Stimulated activated CD4-positive, alpha-beta T cell treated with anti-CD3 and anti-CD28 coated beads, Interleukin-1b, Interleukin-23, amount 100 ng/mL, for 1 hour (primary cell): ENCODE data around the gene PTPRK.
"Not testable (repeated sequence)": the region's sequence is repeated elsewhere in the genome, so short reads cannot be mapped to it uniquely, and the experiment has no call there.

Source experiments
- DNase-seq, 2 donors: peaks; one replicate each; pipeline ENCODE4 v3.0.0-alpha.2; 2020; ENCODE audit warnings: low read depth in 2 of 2

The PTPRK gene

DNA sequence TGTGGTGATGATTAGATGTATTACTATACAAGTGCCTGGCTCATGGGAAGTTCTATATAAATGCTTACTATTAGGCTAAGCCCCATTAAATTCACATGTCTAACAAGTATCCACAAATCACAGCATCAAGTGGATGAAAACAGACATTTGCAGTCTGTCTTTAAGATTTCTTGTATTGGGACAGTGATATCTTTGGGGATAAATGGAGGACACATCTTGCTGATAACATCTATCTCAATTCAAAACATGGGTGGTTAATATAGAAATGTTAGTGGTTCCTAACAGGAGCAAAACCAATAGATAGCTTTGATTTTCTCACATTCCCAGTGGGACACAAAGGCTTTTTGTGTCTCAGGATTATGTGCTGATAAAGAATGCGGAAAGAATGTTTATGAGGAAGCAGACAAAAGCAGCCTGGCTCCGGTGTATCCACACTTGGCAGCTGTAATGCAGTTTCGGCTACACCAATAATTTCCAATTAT lies 29.3 kb downstream of the PTPRK start:
- no peak for DNase-seq

DNA sequence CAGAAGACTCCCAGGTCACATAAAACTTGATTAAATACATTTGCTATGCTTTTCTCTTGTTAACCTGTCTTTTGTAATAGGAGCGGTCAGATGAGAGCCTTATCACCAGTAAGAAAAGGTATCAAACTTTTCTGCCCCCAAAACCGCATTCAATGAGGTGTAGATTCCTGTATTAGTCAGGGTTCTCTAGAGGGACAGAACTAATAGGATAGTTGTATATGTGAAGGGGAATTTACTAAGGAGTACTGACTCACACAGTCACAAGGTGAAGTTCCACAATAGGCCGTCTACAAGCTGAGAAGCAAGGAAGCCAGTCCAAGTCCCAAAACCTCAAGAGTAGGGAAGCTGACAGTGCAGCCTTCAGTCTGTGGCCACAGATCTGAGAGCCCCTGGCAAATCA lies 32.7 kb downstream of the PTPRK start:
- DNase-seq, result no peak

DNA sequence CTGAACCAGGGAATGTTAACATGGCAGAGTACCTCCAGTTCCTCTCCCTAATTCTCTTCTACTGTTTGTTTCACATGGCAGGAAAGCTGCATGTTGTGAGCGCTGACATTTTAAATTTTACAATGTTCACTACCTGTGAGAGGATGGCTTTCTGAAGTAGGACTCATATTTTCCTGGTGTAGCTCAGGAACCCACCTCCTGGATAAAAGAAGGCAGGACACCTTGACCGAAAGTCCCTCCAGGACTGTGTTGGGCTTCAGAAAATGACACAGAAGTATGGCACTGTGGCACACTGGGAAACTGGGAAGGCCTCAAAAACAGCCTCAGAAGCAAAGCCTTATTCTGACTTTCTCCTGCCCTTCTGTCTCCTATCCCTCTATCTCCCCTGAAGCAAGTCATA lies 33.3 kb downstream of the PTPRK start:
- DNase-seq, result no peak

GRCh38 chr6:128486580-128486979 lies 33.8 kb downstream of the PTPRK start:
- DNase-seq, result not testable (repeated sequence)

DNA sequence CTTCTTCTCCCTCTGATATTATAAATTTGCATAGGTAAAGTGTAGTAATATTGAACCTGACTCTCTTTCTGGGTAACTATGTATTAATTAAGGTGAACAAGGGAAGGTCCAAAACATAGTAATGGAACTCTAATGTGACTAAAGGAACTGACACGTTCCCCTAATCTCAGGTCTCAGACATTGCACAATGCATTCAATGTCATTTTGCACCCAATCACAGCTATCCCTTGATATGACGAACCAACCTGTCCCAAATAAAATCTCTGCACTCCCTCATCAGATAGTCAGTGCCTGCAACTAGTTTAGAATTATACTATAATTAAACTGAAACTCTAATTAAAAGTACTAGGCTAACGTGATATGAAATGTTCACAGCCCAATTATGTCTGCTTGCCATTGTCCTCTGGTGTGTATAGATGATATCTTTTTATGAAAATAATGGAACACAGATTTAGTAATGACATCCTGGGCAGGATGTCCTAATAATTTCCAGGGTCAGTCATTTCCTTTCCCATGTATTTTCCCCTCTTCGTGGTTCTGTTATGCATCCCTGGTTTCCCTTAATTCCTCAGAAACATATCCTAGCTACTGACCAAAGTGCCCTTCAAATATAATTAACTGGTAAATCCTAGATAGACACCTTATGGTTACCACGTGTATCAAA lies 36.8 kb downstream of the PTPRK start:
- DNase-seq, result no peak

- no peak for DNase-seq
These were observed 37.8 kb downstream of the PTPRK start for GRCh38 chr6:128482642-128483041.

GRCh38 chr6:128479991-128480390 lies 40.4 kb downstream of the PTPRK start:
- DNase-seq, result no peak

DNA sequence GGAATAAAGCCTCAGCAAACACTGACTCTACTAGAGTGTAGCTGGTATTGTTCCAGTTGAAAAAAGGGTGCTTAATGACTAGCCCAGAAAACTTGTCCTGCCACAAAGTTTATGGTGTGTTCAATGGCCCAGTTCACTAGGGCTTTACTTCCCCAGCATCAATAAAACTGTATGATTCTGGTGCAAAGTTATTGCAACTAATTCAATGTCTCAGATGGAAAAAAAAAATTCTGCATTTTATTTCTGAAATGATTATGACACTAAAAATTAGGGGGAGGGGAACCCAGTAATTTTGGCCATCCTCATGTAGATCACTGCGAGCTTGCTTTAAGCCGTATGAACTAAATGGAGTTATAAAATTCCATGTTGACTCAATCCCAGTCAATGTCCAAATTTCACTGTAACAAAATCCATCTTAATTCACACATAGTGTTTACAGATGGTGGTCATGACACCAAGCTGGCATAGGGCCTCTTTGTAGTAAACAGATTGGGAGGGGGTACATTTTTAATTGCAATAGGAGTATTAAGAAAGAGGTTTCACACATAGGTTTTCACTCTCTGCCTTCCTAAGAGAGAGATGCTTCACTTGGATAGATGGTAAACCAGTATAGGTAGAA lies 41.2 kb downstream of the PTPRK start:
- no peak for DNase-seq

GRCh38 chr6:128478230-128479047 lies 42.0 kb downstream of the PTPRK start:
- no peak for DNase-seq

- no peak for DNase-seq
These were observed 45.5 kb downstream of the PTPRK start for GRCh38 chr6:128474933-128475332.

DNA sequence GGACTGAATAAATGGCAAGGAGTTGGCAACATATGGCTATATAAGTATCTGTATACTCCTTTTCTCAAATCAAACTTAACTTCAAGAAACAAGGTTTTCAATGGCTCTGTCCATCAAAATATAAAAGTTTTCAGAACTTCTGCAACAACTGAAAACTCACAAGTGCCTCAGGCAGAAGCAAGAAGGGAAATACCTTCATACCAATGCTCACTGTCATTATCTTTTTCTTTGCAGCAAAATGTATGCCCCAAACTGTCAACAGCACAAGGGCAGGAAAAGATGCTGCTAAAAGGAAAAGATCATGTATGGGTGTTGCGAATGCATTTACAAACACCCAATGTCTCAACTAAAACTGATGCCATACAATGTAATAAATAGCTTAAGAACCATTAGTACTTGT lies 45.9 kb downstream of the PTPRK start:
- no peak for DNase-seq

DNA sequence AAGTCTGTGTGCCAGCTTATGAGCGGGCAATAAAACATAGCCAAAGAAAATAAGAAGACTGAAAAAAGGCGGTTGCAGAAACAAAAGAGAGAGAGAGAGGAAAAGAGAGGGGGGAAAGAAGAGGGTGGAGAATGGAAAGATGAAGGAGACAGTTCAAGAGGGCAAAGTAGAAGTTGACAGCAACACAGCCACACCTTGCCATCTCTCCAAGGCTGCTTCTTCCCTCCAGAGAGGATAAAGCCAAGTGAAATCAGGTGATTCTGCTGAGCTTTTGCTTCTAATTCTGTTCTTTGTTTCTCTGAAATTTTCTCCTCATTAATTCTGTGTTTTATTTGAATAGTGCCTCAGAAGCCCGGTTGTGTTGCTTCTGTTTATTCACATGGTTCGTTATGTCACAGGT lies 48.5 kb downstream of the PTPRK start:
- DNase-seq, result no peak

DNA sequence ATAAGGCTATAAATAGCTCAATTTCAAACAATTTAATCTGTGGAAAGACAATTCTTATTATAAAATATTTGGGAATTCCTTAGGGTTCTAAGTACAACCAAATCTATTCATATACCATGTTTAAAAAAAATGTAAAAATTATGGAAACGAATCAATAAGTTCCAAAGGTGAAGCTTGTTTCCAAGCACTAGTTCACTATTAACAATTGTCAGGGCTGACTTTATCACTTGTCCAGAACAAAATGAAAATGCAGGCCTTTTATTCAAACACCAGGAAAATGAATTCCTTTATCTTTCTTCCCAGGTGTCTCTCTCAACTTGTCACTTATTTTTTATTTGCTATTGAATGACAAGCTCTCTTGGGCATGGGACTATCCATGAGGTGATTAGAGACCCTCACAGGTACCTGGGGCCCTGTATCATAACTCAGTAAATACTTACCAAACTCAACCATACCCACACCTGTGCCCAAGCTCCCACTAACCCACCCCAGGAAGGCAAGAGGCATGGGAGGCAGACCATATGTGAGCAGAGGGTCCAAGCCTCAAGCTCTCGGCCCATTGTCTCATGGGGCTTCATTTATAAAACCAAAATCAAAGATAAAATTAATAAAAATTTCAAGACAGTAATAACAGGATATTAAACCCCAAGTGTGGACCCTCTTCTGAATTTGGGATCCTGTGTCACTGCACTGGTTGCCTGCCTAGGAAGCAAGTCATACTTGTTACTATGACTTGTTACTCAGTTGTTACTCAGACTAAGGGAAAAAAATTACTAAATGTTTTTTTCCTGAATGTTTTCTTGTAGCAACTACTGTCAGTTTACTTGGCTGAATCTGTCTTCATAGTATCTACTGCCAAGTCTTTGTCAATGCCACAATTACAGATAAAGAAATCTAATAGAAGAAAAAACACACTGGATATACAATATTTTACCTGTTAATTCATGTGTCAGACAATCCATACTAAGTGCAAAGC lies 54.7 kb downstream of the PTPRK start:
- DNase-seq, result no peak

DNA sequence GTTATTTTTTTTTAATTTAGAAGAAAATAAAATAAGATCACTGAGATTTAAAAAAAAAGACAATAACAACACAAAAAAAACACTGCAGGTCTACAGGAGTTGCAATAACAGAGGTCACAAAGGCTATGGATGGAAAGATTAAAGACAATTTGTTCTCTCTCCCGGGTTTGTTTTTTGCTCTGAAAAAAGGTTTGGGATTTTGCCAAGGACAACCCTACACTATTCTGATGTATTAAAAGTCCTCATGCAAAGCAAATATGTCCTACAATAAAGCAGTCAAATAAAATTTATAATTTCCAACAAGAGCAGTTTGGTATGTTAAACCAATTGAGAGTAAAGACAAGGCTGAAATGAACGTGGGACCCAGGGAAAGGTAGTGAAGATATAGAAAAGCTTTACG lies 55.6 kb downstream of the PTPRK start:
- no peak for DNase-seq

DNA sequence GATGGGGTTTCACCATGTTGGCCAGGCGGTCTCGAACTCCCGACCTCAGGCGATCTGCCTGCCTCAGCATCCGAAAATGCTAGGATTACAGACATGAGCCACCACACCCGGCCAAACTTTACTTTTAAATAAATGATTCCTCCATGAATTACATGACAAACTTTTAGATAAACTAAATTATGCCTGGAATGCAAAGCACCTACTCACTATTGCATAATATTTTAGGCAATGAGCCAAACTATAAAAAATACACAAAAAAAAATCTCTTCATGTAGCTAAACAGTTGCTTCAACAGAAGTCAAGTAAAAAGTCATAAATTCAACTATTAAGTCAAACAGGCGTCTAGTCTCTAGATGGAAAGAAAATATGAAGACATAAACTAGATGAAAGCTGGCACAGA lies 56.5 kb downstream of the PTPRK start:
- DNase-seq, result no peak

- no peak for DNase-seq
These were observed 58.9 kb downstream of the PTPRK start for GRCh38 chr6:128461501-128461900.

- no peak for DNase-seq
These were observed 63.7 kb downstream of the PTPRK start for GRCh38 chr6:128456510-128457230.

DNA sequence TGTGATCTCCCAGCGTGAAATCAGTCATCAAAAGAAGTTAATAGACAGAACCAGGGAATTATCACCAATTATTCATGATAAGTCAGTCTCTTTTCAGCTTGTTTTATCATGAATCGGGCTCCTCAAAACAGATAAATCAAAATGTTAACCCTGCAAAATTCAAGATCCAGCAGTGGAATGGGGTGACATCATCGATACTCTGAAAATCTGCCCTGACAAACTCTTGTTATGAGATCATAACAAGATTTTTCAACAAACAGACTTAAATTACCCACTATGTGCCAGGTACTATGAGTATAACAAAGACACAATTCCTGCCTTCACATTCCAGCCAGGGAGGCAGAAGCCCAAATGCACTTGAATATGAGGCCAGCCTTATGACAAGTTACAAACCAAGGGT lies 64.4 kb downstream of the PTPRK start:
- no peak for DNase-seq

DNA sequence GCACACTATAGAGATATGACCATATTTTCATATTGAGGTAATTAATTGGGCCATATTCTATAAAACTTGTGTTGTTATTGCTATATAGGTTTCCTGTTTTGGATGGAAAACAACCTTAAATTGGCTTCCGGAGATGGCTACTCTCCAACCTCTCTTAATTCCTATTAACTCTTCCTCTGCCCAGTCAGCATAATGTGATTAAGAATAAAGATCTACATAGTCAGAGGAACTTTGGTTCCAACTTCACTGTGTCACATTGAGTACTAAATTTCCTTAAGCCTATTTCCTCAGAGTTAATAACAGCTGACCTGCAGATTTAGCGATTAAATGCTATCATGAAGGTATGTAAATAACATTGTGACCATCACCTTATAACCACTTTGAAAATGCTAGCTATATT lies 67.7 kb downstream of the PTPRK start:
- DNase-seq, result no peak

DNA sequence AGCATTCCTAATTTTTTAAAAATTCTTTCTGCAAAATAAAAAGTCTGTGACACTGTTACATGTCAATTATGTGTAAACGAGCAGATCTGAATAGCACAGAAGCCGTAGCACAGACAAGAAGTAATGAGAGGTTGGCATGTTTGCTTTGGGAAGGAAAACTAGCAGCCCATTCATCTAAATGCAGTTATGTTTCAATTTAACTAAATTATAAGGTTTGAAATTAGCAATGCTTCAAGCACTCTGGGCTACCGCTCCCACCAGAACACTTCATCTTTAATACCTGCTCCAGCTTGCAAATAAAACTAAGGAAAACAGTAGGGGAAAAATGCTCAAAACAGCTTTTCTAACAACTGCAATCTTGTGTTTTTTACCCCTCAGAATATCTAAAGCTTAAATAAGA lies 73.9 kb downstream of the PTPRK start:
- no peak for DNase-seq

DNA sequence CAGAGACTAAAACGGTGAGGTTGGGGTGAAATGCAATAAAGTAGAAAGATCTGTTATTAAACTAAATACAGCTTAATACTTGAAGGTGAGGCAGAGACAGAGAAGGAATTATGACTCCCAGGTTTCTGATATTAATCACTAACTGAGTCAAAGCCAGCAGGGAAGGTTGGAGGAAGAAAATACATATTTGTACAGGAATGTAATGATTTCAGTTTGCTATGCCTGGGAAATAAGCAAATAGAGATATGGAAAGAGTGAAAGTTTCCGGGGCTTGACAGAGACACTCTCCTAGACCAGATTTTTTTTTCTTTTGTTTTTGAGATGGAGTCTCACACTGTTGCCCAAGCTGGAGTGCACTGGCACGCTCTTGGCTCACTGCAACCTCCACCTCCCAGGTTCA lies 76.8 kb downstream of the PTPRK start:
- no peak for DNase-seq
